Parathyroid adenoma (tissue), 2 donors: ENCODE results near the gene FARS2.
A peak's percentile ranks its signal among the peaks of the same experiment; 100 is the strongest.

Source experiments
- H2AFZ ChIP-seq: fragments of 300-600 bp; sonication (generic); one replicate; pipeline ENCODE4 v1.7.0; 2017; ENCODE audit warnings: antibody characterized with exemption, mild to moderate bottlenecking
- H3K27ac ChIP-seq: fragments of 300-600 bp; sonication (generic); one replicate; pipeline ENCODE4 v1.7.0; 2017
- H3K27me3 ChIP-seq: fragments of 300-600 bp; sonication (generic); one replicate; pipeline ENCODE4 v1.7.0; 2017; ENCODE audit warnings: low read length; ENCODE audit not compliant: control insufficient read depth, insufficient read depth
- H3K36me3 ChIP-seq: fragments of 300-600 bp; sonication (generic); one replicate; pipeline ENCODE4 v1.7.0; 2017; ENCODE audit warnings: low read length; ENCODE audit not compliant: control insufficient read depth, insufficient read depth
- H3K4me1 ChIP-seq: fragments of 300-600 bp; sonication (generic); one replicate; pipeline ENCODE4 v1.7.0; 2017; ENCODE audit warnings: control low read depth
- H3K4me2 ChIP-seq: fragments of 300-600 bp; sonication (generic); one replicate; pipeline ENCODE4 v1.7.0; 2017; ENCODE audit warnings: low read length
- H3K4me3 ChIP-seq: fragments of 300-600 bp; sonication (generic); one replicate; pipeline ENCODE4 v1.7.0; 2017; ENCODE audit warnings: low read depth, low read length
- H3K79me2 ChIP-seq: fragments of 300-600 bp; sonication (generic); one replicate; pipeline ENCODE4 v1.7.0; 2017; ENCODE audit warnings: control low read depth
- H3K9ac ChIP-seq: fragments of 300-600 bp; sonication (generic); one replicate; pipeline ENCODE4 v1.7.0; 2017; ENCODE audit warnings: mild to moderate bottlenecking
- H3K9me3 ChIP-seq: fragments of 300-600 bp; sonication (generic); one replicate; pipeline ENCODE4 v1.7.0; 2017; ENCODE audit warnings: low read length; ENCODE audit not compliant: control insufficient read depth
- TF ChIP-seq, protein P1 (sequence below): fragments of 300-600 bp; sonication (generic); IDR thresholded peaks from one replicate; pipeline ENCODE4 v1.7.0; 2017; ENCODE audit warnings: antibody characterized with exemption, mild to moderate bottlenecking
- donor health status: primary hyperparathyroidism.

Gene FARS2

DNA sequence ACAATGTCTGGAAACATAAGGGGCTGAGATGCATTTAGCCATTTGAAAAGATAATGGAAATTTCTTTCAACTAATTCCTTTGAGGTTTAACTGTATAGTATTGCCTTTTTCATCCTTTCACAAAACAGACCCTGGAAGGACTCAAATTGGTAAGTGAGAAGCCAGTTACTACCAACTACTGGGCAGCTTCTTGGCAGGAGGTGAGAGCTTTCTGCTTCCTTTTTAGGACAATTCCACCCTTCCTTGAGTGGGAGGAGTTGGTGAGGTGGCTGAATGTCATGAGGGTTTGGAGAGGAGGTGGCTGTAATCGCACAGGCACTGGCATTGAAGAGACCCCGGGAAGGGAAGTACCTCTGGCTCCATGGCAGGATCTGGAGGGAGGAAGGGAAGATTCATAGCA lies 404.4 kb downstream of the FARS2 start:
- Histone ChIP-seq H2AFZ (peak overlapping the region; percentile 65), H3K4me1 (peaks cover 22% of the 10 kb centered on the region), H3K9ac (no peak overlapping the region), H3K79me2 (no peaks in the 10 kb centered on the region), H3K27me3 (no peaks in the 10 kb centered on the region), H3K27ac (peak overlapping the region; percentile 78), H3K36me3 (no peaks in the 10 kb centered on the region), H3K4me2 (no peak overlapping the region), H3K4me3 (no peak overlapping the region), H3K9me3 (no peaks in the 10 kb centered on the region)
- TF ChIP-seq, protein P1, sequence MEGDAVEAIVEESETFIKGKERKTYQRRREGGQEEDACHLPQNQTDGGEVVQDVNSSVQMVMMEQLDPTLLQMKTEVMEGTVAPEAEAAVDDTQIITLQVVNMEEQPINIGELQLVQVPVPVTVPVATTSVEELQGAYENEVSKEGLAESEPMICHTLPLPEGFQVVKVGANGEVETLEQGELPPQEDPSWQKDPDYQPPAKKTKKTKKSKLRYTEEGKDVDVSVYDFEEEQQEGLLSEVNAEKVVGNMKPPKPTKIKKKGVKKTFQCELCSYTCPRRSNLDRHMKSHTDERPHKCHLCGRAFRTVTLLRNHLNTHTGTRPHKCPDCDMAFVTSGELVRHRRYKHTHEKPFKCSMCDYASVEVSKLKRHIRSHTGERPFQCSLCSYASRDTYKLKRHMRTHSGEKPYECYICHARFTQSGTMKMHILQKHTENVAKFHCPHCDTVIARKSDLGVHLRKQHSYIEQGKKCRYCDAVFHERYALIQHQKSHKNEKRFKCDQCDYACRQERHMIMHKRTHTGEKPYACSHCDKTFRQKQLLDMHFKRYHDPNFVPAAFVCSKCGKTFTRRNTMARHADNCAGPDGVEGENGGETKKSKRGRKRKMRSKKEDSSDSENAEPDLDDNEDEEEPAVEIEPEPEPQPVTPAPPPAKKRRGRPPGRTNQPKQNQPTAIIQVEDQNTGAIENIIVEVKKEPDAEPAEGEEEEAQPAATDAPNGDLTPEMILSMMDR = no peak

DNA sequence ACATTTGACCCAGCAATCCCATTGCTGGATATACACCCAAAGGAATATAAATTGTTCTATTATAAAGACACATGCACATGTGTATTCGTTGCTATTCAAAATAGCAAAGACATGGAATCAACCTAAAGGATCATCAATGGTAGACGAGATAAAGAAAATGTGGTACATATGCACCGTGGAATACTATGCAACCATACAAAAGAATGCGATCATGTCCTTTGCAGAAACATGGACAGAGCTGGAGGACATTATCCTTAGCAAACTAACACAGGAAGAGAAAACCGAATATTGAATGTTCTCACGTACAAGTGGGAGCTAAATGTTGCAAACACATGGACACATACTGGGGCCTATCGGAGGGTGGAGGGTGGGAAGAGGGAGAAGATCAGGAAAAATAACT lies 405.4 kb downstream of the FARS2 start:
- Histone ChIP-seq H3K4me3 (no peak overlapping the region), H3K36me3 (no peaks in the 10 kb centered on the region), H2AFZ (no peak overlapping the region), H3K27me3 (no peaks in the 10 kb centered on the region), H3K27ac (no peak overlapping the region), H3K4me2 (no peak overlapping the region), H3K79me2 (no peaks in the 10 kb centered on the region), H3K9ac (no peak overlapping the region), H3K9me3 (no peaks in the 10 kb centered on the region), H3K4me1 (peaks cover 22% of the 10 kb centered on the region)
- TF ChIP-seq, protein P1 = no peak

DNA sequence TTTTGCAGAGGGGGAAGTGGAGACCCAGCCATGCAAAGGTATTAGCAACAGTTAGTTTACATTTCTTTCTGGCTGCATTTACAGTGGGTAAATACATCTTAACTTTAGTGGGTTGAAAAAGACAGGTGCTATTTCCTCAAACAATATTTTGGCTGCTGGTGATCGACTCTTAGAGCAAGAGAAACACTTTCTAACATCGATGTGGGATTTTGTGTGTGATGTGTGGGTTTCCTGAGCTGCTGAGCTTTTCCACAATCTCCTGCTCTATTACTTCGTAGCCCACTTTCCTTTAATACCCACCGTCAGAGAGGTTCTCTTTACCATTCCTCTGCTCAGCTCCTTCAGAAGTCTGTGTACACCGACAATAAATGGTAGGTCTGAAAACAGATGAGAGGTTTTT lies 406.4 kb downstream of the FARS2 start:
- Histone ChIP-seq H3K27me3 (no peaks in the 10 kb centered on the region), H3K4me2 (no peak overlapping the region), H3K27ac (no peak overlapping the region), H3K9ac (no peak overlapping the region), H3K4me1 (peaks cover 22% of the 10 kb centered on the region), H3K9me3 (no peaks in the 10 kb centered on the region), H3K36me3 (no peaks in the 10 kb centered on the region), H3K79me2 (no peaks in the 10 kb centered on the region), H3K4me3 (no peak overlapping the region), H2AFZ (no peak overlapping the region)
- TF ChIP-seq, protein P1 = no peak

DNA sequence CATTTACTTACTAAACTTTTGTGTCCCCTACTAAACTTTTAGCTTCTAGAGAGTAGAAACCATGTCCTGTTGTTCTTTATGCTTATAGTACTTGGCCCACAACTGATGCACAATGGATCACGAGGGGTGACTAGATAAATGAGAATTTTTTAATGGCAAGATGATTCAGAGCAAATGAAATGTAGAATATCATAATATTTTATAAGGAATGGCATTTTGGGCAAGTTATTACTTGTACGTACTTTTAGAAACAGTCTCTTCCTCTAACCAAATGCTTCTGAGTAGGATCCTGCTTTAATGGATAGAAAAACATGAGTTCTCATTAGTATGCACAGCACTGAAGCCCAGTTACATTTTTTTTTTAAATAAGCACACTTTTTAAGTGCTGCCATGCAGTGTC lies 409.1 kb downstream of the FARS2 start:
- no peaks in the 10 kb centered on the region for H3K36me3 ChIP-seq
- H3K4me2 ChIP-seq = no peak overlapping the region
- H3K4me1 ChIP-seq = peaks cover 6% of the 10 kb centered on the region
- H3K27ac ChIP-seq = no peak overlapping the region
- no peak overlapping the region for H3K9ac ChIP-seq
- no peaks in the 10 kb centered on the region for H3K9me3 ChIP-seq
- H3K27me3 ChIP-seq = no peaks in the 10 kb centered on the region
- no peak overlapping the region for H2AFZ ChIP-seq
- H3K4me3 ChIP-seq = no peak overlapping the region
- TF ChIP-seq, protein P1 = no peak
- no peaks in the 10 kb centered on the region for H3K79me2 ChIP-seq

DNA sequence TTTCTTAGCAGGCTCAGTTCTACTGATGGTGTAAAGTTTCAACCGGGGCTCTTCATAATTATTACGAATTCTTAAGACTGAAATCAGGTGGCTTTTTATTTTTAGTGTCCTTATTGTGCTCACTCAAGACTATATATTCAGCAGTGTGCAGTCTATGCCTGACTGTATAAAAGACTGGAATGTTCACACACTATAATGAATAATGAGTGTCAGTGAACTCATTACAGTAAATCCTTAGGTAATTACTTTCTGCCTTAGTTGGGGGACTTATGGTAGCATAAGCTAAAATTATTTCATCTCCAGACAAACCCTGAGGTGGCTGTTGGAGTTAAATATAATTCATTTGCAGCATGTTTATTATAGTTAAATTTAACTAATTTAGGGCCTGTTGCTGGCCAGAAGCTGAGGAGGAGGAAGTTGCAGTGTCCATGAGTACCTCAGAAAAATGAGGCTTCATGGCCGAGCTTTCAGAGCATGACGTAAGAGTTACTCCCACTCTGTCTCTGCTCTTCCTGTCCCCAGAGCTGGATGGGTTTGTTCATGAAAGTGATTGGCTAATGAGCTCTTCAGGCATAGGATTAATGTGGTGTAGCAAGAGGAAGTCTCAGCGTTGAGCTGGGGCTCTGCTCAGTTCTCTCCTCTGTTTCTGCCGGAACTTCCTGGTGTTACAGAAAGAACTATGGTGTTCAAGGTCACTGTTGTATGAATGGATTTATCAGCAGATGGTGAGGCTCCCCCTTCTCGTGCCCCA lies 409.7 kb downstream of the FARS2 start:
- Histone ChIP-seq H3K4me2 (no peak overlapping the region), H3K4me3 (no peak overlapping the region), H2AFZ (no peak overlapping the region), H3K79me2 (no peaks in the 10 kb centered on the region), H3K27me3 (no peaks in the 10 kb centered on the region), H3K4me1 (peaks cover under 1% of the 10 kb centered on the region), H3K9ac (no peak overlapping the region), H3K27ac (no peak overlapping the region), H3K36me3 (no peaks in the 10 kb centered on the region), H3K9me3 (no peaks in the 10 kb centered on the region)
- TF ChIP-seq, protein P1 = no peak
